Measurements from ENCODE around the gene ACBD5. TPM values are rescaled to one million over a fixed set of nuclear protein-coding genes. Genes with fewer than 3 reads are reported as not detected.

Gene ACBD5
- total RNA-seq, 4 donors from 2014 or later = 12.5 to 17.4 (median 14.4) TPM

GRCh38 chr10:27207350-27207749 lies 33.2 kb downstream of the ACBD5 start:
- H3K9me3 ChIP-seq = no peaks in the 10 kb centered on the region
- H3K27me3 ChIP-seq = no peaks in the 10 kb centered on the region
- no peak for TF ChIP-seq EP300 (IDR thresholded peaks at IDR 0.05)
- no peak for TF ChIP-seq POLR2A (IDR thresholded peaks at IDR 0.05; ENCODE audit: low read depth)
- no peak for TF ChIP-seq CTCF (IDR thresholded peaks at IDR 0.05)
- no peak for TF ChIP-seq POLR2AphosphoS5 (IDR thresholded peaks at IDR 0.05)
- 98% methylated on average over 2 of the region's 2 CpGs for WGBS
- no peak for DNase-seq (ENCODE audit: extremely low spot score)
- intact Hi-C loops (cut with DNase I) = no loop called here
- no peak overlapping the region for H3K4me3 ChIP-seq
- H3K27ac ChIP-seq (replicated peaks in 1 of 4) = no peak overlapping the region
- no peaks in the 10 kb centered on the region for H3K4me1 ChIP-seq
- H3K36me3 ChIP-seq = peaks cover 51 to 100% (median 91%) of the 10 kb centered on the region in 4 donors

GRCh38 chr10:27203806-27204205 lies 36.8 kb downstream of the ACBD5 start:
- intact Hi-C loops (cut with DNase I) = no loop called here
- no peak for TF ChIP-seq CTCF (IDR thresholded peaks at IDR 0.05)
- no peak for TF ChIP-seq POLR2A (IDR thresholded peaks at IDR 0.05; ENCODE audit: low read depth)
- no peak for TF ChIP-seq POLR2AphosphoS5 (IDR thresholded peaks at IDR 0.05)
- TF ChIP-seq EP300 (IDR thresholded peaks at IDR 0.05) = no peak
- no peak overlapping the region for H3K27ac ChIP-seq (replicated peaks in 1 of 4)
- peaks cover 18 to 97% (median 78%) of the 10 kb centered on the region in 4 donors for H3K36me3 ChIP-seq
- 76% methylated on average over 5 of the region's 5 CpGs for whole genome bisulfite sequencing
- H3K9me3 ChIP-seq = no peaks in the 10 kb centered on the region
- no peaks in the 10 kb centered on the region for H3K27me3 ChIP-seq
- DNase-seq (ENCODE audit: extremely low spot score) = no peak
- H3K4me1 ChIP-seq = peaks cover 0 to 7% (median under 1%) of the 10 kb centered on the region in 4 donors
- no peak overlapping the region for H3K4me3 ChIP-seq

GRCh38 chr10:27197980-27198620 lies 42.5 kb downstream of the ACBD5 start:
- H3K9me3 ChIP-seq = no peaks in the 10 kb centered on the region
- H3K4me3 ChIP-seq = no peak overlapping the region
- H3K4me1 ChIP-seq = peaks cover 0 to 21% (median 14%) of the 10 kb centered on the region in 4 donors
- no peak for DNase-seq (ENCODE audit: extremely low spot score)
- H3K36me3 ChIP-seq = peaks cover 4 to 76% (median 41%) of the 10 kb centered on the region in 4 donors
- no peaks in the 10 kb centered on the region for H3K27me3 ChIP-seq
- WGBS = 35% methylated on average over 2 of the region's 2 CpGs
- TF ChIP-seq POLR2AphosphoS5 (IDR thresholded peaks at IDR 0.05) (no peak), POLR2A (IDR thresholded peaks at IDR 0.05; ENCODE audit: low read depth) (no peak)
- peak overlapping the region in 3 of 4 donors; percentile 23 to 63 (median 45) for H3K27ac ChIP-seq (replicated peaks in 1 of 4)
- intact Hi-C loops (cut with DNase I) = no loop called here

- TF ChIP-seq EP300 (IDR thresholded peaks at IDR 0.05) = no peak
- no peak for TF ChIP-seq CTCF (IDR thresholded peaks at IDR 0.05)
- TF ChIP-seq POLR2AphosphoS5 (IDR thresholded peaks at IDR 0.05) = no peak
- TF ChIP-seq POLR2A (IDR thresholded peaks at IDR 0.05; ENCODE audit: low read depth) = no peak
- H3K4me3 ChIP-seq = no peak overlapping the region
- 54% methylated on average over 3 of the region's 3 CpGs for WGBS
- DNase-seq (ENCODE audit: extremely low spot score) = no peak
- H3K36me3 ChIP-seq = peaks cover 0 to 29% (median 14%) of the 10 kb centered on the region in 4 donors
- no peaks in the 10 kb centered on the region for H3K9me3 ChIP-seq
- H3K27me3 ChIP-seq = no peaks in the 10 kb centered on the region
- H3K4me1 ChIP-seq = peaks cover 0 to 1% (median 0%) of the 10 kb centered on the region in 4 donors
- intact Hi-C loops (cut with DNase I) = no loop called here
- H3K27ac ChIP-seq (replicated peaks in 1 of 4) = no peak overlapping the region
Measured at GRCh38 chr10:27192284-27192683, 48.3 kb downstream of the ACBD5 start.

- Histone ChIP-seq H3K9me3 (no peaks in the 10 kb centered on the region), H3K36me3 (peaks cover 0 to 29% (median 5%) of the 10 kb centered on the region in 4 donors), H3K27me3 (no peaks in the 10 kb centered on the region), H3K4me1 (no peaks in the 10 kb centered on the region), H3K4me3 (no peak overlapping the region), H3K27ac (replicated peaks in 1 of 4) (no peak overlapping the region)
- TF ChIP-seq CTCF (IDR thresholded peaks at IDR 0.05) (no peak), POLR2AphosphoS5 (IDR thresholded peaks at IDR 0.05) (no peak), POLR2A (IDR thresholded peaks at IDR 0.05; ENCODE audit: low read depth) (no peak), EP300 (IDR thresholded peaks at IDR 0.05) (no peak)
- intact Hi-C loops (cut with DNase I) = no loop called here
- WGBS = 90% methylated on average over 2 of the region's 2 CpGs
- DNase-seq (ENCODE audit: extremely low spot score) = no peak
Measured at GRCh38 chr10:27190508-27190907, 50.1 kb downstream of the ACBD5 start.

All from esophagus muscularis mucosa (tissue), 4 donors.